IMR-90 (cell line): Measurements from ENCODE around the gene ENPEP. TPM values are rescaled to one million over a fixed set of nuclear protein-coding genes. Genes with fewer than 3 reads are reported as not detected.

Source experiments
- ATAC-seq: fragments of 200-7000 bp; cut with Tn5 transposase; 2 replicates; pipeline ENCODE4 v1.9.1; 2020; ENCODE audit warnings: low read depth, mild to moderate bottlenecking, moderate library complexity
- BruUV-seq: library from RNA; stranded (reverse); fragments of 400-500 nt; replicated peaks from 2 replicates; lab custom pipeline; 2021; lab: Mats Ljungman, UMichigan
- CTCF ChIA-PET: fragments of 300-600 bp; formaldehyde crosslinking; extraction: SDS; loops from one replicate; lab custom pipeline; 2021; ENCODE audit warnings: antibody characterized with exemption; lab: Yijun Ruan, JAX
- POLR2A ChIA-PET: fragments of 300-600 bp; sonication (Branson Sonifier 250); formaldehyde crosslinking; loops from one replicate; lab custom pipeline; 2022; ENCODE audit warnings: antibody characterized with exemption; ENCODE audit not compliant: unreplicated experiment; lab: Charles Lee
- DNase-seq: peaks from one replicate; pipeline ENCODE4 v3.0.0; 2013
- H2AFZ ChIP-seq: replicated peaks from 2 replicates; pipeline ENCODE3; 2013; ENCODE audit warnings: low read length, mild to moderate bottlenecking; ENCODE audit not compliant: poor library complexity
- H2AK5ac ChIP-seq: 2 replicates; pipeline ENCODE4 v1.6.1; 2013; ENCODE audit warnings: low read depth, low read length, inconsistent platforms
- H2AK9ac ChIP-seq: replicated peaks from 2 replicates; pipeline ENCODE3; 2013; ENCODE audit warnings: mild to moderate bottlenecking, low read depth, low read length, moderate library complexity; ENCODE audit not compliant: poor library complexity
- H2BK120ac ChIP-seq: 2 replicates; pipeline ENCODE4 v1.6.1; 2013; ENCODE audit warnings: low read depth, low read length, inconsistent platforms
- H2BK15ac ChIP-seq: 3 replicates; pipeline ENCODE4 v1.6.1; 2013; ENCODE audit warnings: low read depth, low read length, inconsistent platforms
- H2BK20ac ChIP-seq: 2 replicates; pipeline ENCODE4 v1.6.1; 2013; ENCODE audit warnings: low read depth, mild to moderate bottlenecking, inconsistent platforms, low read length, moderate library complexity
- H2BK5ac ChIP-seq: 2 replicates; pipeline ENCODE4 v1.6.1; 2013; ENCODE audit warnings: mild to moderate bottlenecking, low read depth, low read length, inconsistent platforms; ENCODE audit not compliant: poor library complexity, severe bottlenecking
- H3K14ac ChIP-seq: replicated peaks from 2 replicates; pipeline ENCODE4 v1.6.1; 2013; ENCODE audit warnings: low read depth, low read length, inconsistent platforms
- H3K18ac ChIP-seq: 2 replicates; pipeline ENCODE4 v1.6.1; 2013; ENCODE audit warnings: low read depth, low read length, control low read depth
- H3K23ac ChIP-seq: 2 replicates; pipeline ENCODE4 v1.6.1; 2013; ENCODE audit warnings: low read depth, low read length, inconsistent platforms
- H3K27ac ChIP-seq: 2 replicates; pipeline ENCODE4 v1.5.1; 2013; ENCODE audit warnings: mild to moderate bottlenecking, control low read depth, low read length; ENCODE audit not compliant: insufficient read depth
- H3K27me3 ChIP-seq: 2 replicates; pipeline ENCODE4 v1.6.1; 2013; ENCODE audit warnings: low read length; ENCODE audit not compliant: control insufficient read depth, insufficient read depth
- H3K36me3 ChIP-seq: 2 replicates; pipeline ENCODE4 v1.6.1; 2013; ENCODE audit warnings: low read length, mixed read lengths; ENCODE audit not compliant: control insufficient read depth, insufficient read depth
- H3K4ac ChIP-seq: 2 replicates; pipeline ENCODE4 v1.6.1; 2013; ENCODE audit warnings: low read depth, low read length, inconsistent platforms
- H3K4me1 ChIP-seq: 2 replicates; pipeline ENCODE4 v1.6.1; 2013; ENCODE audit warnings: low read length, mixed read lengths; ENCODE audit not compliant: control insufficient read depth, insufficient read depth
- H3K4me2 ChIP-seq: 2 replicates; pipeline ENCODE4 v1.6.1; 2013; ENCODE audit warnings: low read depth, mild to moderate bottlenecking, control low read depth, low read length, moderate library complexity
- H3K4me3 ChIP-seq: 2 replicates; pipeline ENCODE4 v1.5.1; 2013; ENCODE audit warnings: low read depth, mild to moderate bottlenecking, control low read depth, low read length, moderate library complexity; ENCODE audit not compliant: insufficient read depth
- H3K56ac ChIP-seq: 2 replicates; pipeline ENCODE4 v1.6.1; 2013; ENCODE audit warnings: low read length, inconsistent platforms; ENCODE audit not compliant: insufficient read depth; ENCODE audit errors: extremely low read depth
- H3K79me1 ChIP-seq, 2 experiments: 2 replicates each; pipeline ENCODE4 v1.6.1; 2013; ENCODE audit warnings: low read length in 2 of 2, inconsistent platforms in 1 of 2, low read depth in 1 of 2
- H3K9ac ChIP-seq: 2 replicates; pipeline ENCODE4 v1.6.1; 2013; ENCODE audit warnings: low read depth, low read length, control low read depth
- H3K9me1 ChIP-seq: 2 replicates; pipeline ENCODE4 v1.6.1; 2013; ENCODE audit warnings: low read length, inconsistent platforms; ENCODE audit not compliant: insufficient read depth
- H3K9me3 ChIP-seq: 2 replicates; pipeline ENCODE4 v1.6.1; 2013; ENCODE audit warnings: low read length; ENCODE audit not compliant: control insufficient read depth, insufficient read depth
- H4K20me1 ChIP-seq: 2 replicates; pipeline ENCODE4 v1.6.1; 2013; ENCODE audit warnings: low read length, inconsistent platforms; ENCODE audit not compliant: insufficient read depth
- H4K5ac ChIP-seq: 2 replicates; pipeline ENCODE4 v1.6.1; 2013; ENCODE audit warnings: mild to moderate bottlenecking, low read depth, low read length, control low read depth
- H4K8ac ChIP-seq, 2 experiments: 2 replicates each; pipeline ENCODE4 v1.6.1; 2013; ENCODE audit warnings: low read depth in 2 of 2, low read length in 2 of 2, control low read depth in 1 of 2, inconsistent platforms in 1 of 2
- H4K91ac ChIP-seq: 2 replicates; pipeline ENCODE4 v1.6.1; 2013; ENCODE audit warnings: low read depth, low read length, inconsistent platforms; ENCODE audit not compliant: insufficient read depth
- CHD1 ChIP-seq: IDR thresholded peaks from 2 replicates; pipeline ENCODE4 v1.6.1; 2012; ENCODE audit warnings: low read depth, low read length, improper control_type of control experiment
- MXI1 ChIP-seq: IDR thresholded peaks from 2 replicates; pipeline ENCODE4 v1.6.1; 2012; ENCODE audit warnings: low read depth, mild to moderate bottlenecking, low read length, moderate library complexity, borderline replicate concordance
- POLR2A ChIP-seq: IDR thresholded peaks from 2 replicates; pipeline ENCODE4 v1.6.1; 2012; ENCODE audit warnings: mild to moderate bottlenecking, low read depth, low read length
- RFX5 ChIP-seq: IDR thresholded peaks from 2 replicates; pipeline ENCODE4 v1.8.0; 2012; ENCODE audit warnings: low read depth, mild to moderate bottlenecking, low read length, moderate library complexity
- WGBS, 2 experiments: methylation state at CpG; one replicate each; pipeline versions ENCODE4 v1.1.5 to v1.1.7; 2013; ENCODE audit warnings: missing lambda C conversion rate in 2 of 2; ENCODE audit not compliant: insufficient read length in 1 of 2; ENCODE audit errors: extremely low coverage in 2 of 2; 5-methylcytosine and 5-hydroxymethylcytosine counted together
- dilution Hi-C: fragments of 300-500 bp; cut with HindIII; formaldehyde crosslinking; loops from one replicate; pipeline ENCODE4 v1.14.3; 2018; ENCODE audit warnings: low sequenced_read_pairs; ENCODE audit not compliant: unreplicated experiment
- in situ Hi-C: fragments of 300-500 bp; cut with MboI; formaldehyde crosslinking; loops from 3 replicates; pipeline ENCODE4 v1.14.3; 2019; ENCODE audit warnings: low sequenced_read_pairs, inconsistent platforms, mixed read lengths
- intact Hi-C: fragments of 100-400 bp; cut with micrococcal nuclease; formaldehyde crosslinking; loops from 2 replicates; pipeline ENCODE4 v1.10.0; 2022
- polyA plus RNA-seq, 3 experiments: library from polyadenylated mRNA; depleted of rRNA; stranded (reverse); fragments of >200 nt; gene quantifications; 2 replicates each; pipeline ENCODE4 v1.2.3, GENCODE V29; 2012; ENCODE audit warnings: low replicate concordance in 1 of 3
- total RNA-seq: library from RNA; depleted of rRNA; stranded (reverse); fragments of >200 nt; gene quantifications from 2 replicates; pipeline ENCODE4 v1.2.3, GENCODE V29; 2012

ENPEP gene
- total and polyA plus RNA-seq, 2 of the 4 experiments (the other 2 are of a cell fraction) = 0.12 to 0.18 TPM

GRCh38 chr4:110489901-110490508 lies 14.1 kb downstream of the ENPEP start:
- no peak overlapping the region for H2BK5ac ChIP-seq
- H3K56ac ChIP-seq = no peak overlapping the region
- CTCF ChIA-PET = no interaction called here
- H2BK20ac ChIP-seq = no peak overlapping the region
- no peak overlapping the region for H3K4me2 ChIP-seq
- no peak overlapping the region for H3K4ac ChIP-seq
- no peak overlapping the region for H4K8ac ChIP-seq
- H3K27ac ChIP-seq = no peak overlapping the region
- H2AFZ ChIP-seq = no peak overlapping the region
- no peak for ATAC-seq
- no peaks in the 10 kb centered on the region for H4K20me1 ChIP-seq
- no peak overlapping the region for H2BK120ac ChIP-seq
- dilution Hi-C loops (no loop called here), in situ Hi-C loops (no loop called here), intact Hi-C loops (no loop called here)
- WGBS, 2 experiments = 67% methylated on average over 2 of the region's 6 CpGs; no CpG with 5 or more reads in 1 of the 2 experiments
- BruUV-seq = no TSS peak
- H2AK9ac ChIP-seq = no peak overlapping the region
- no peaks in the 10 kb centered on the region for H3K27me3 ChIP-seq
- H3K36me3 ChIP-seq = no peaks in the 10 kb centered on the region
- H3K9me1 ChIP-seq = no peaks in the 10 kb centered on the region
- no peak overlapping the region for H3K14ac ChIP-seq
- no peak overlapping the region for H3K18ac ChIP-seq
- no peak overlapping the region for H2AK5ac ChIP-seq
- H3K4me1 ChIP-seq = no peaks in the 10 kb centered on the region
- H3K9ac ChIP-seq = no peak overlapping the region
- TF ChIP-seq RFX5 = no peak
- TF ChIP-seq CHD1 = no peak
- no peak for TF ChIP-seq POLR2A
- TF ChIP-seq MXI1 = no peak
- H2BK15ac ChIP-seq = no peak overlapping the region
- no peaks in the 10 kb centered on the region for H3K9me3 ChIP-seq
- H3K79me1 ChIP-seq = no peaks in the 10 kb centered on the region
- no peak for DNase-seq
- POLR2A ChIA-PET = no interaction called here
- no peak overlapping the region for H3K4me3 ChIP-seq
- no peak overlapping the region for H4K91ac ChIP-seq
- H4K5ac ChIP-seq = no peak overlapping the region
- H3K23ac ChIP-seq = no peak overlapping the region
